Right ventricle myocardium inferior (tissue), 1 donor: ENCODE data around the gene UCP2. TPM values are rescaled to one million over a fixed set of nuclear protein-coding genes. Genes with fewer than 3 reads are reported as not detected.
A peak's percentile ranks its signal among the peaks of the same experiment; 100 is the strongest.

Experiments used
- ATAC-seq: fragments of 200-7000 bp; cut with Tn5 transposase; one replicate; pipeline ENCODE4 v1.9.1; 2020; ENCODE audit warnings: mild to moderate bottlenecking, moderate library complexity
- DNase-seq: peaks from one replicate; pipeline ENCODE4 v3.0.0; 2021; ENCODE audit errors: missing footprints
- intact Hi-C: fragments of 100-400 bp; cut with DNase I; formaldehyde crosslinking; loops from one replicate; pipeline ENCODE4 v1.11.0; 2022
- long read RNA-seq: library from polyadenylated mRNA; unstranded; transcript quantifications from one replicate; pipeline ENCODE4 v2.0.0, GENCODE V29; 2021
- total RNA-seq: library from RNA; stranded (reverse); fragmentation: NEBNext Ultra II Directional; extraction: Animal tissue kit (Norgen Biotek cat#: 25700); gene quantifications from one replicate; pipeline ENCODE4 v1.2.1, GENCODE V29; 2021
- donor health status: DM: no; HTN: yes; CAD: no; lungs with severe emphysema.

Gene UCP2, protein sequence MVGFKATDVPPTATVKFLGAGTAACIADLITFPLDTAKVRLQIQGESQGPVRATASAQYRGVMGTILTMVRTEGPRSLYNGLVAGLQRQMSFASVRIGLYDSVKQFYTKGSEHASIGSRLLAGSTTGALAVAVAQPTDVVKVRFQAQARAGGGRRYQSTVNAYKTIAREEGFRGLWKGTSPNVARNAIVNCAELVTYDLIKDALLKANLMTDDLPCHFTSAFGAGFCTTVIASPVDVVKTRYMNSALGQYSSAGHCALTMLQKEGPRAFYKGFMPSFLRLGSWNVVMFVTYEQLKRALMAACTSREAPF
- 36.4 TPM for total RNA-seq
- long read RNA-seq, transcript UCP2-201 (8 exons, 2,113 nt): major isoform, 13 of 15 reads
- long read RNA-seq, partial matches to known transcripts: 1 of 15 reads
- long read RNA-seq, other reads (novel, unspliced or antisense): 0 of 15 reads

- intact Hi-C loops: loop anchor here (2.0 kb wide), 1 partner anchor 36 kb away; no protein-coding TSS in a partner anchor
- DNase-seq: peak; percentile 97
- ATAC-seq: peak; percentile 93
These were observed at the start of gene UCP2 for GRCh38 chr11:73982595-73982989. Gene UCP2, minus strand, starts transcription at chr11:73982843. Its CDS starts 4,465 bp downstream, at chr11:73978378.

DNA sequence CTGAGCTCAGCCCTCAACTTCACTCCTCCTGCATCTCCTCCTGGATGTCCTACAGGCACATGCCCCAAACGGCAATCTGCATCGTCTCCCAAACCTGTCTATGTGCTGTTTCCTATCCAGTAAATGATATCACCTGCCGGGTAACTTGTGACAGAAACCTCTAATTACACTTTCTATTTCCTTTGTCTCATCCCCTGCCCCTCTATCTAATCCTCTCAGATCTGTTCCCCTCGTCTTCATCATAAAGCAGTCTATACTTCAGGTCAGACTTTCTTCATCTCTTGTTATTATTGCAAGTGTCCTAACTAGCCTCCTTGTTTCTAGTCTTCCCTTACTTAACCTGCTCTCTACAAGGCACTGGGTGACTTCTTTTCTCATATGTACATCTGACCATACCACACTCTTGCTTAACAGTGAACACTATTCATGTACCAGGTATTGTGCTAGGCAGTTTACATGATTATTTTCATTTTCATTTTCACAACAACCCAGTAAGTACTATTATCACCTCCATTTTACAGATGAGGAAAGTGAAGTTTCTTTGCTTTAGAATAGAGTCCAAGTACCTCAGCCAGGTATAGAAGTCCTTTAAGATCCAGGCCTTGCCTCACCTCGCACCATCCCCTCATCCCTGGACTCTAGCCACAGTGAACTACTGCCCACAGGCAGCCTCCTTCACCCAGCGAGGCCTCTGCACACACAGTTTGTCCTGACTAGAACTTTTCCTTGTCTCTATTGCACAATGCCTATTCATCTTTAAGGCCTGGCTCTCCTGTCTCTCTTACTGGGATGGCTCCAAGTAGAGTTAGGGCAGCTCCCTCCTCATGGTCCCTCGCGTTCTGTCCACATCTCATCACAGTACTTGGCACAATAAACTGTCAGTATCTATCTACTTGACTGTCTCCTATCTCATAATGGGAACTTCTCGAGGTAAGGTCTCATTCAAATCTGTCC lies 48.4 kb upstream of the UCP2 start:
- ATAC-seq (peak; percentile 42), DNase-seq (no peak)
- intact Hi-C loops: no loop called here

DNA sequence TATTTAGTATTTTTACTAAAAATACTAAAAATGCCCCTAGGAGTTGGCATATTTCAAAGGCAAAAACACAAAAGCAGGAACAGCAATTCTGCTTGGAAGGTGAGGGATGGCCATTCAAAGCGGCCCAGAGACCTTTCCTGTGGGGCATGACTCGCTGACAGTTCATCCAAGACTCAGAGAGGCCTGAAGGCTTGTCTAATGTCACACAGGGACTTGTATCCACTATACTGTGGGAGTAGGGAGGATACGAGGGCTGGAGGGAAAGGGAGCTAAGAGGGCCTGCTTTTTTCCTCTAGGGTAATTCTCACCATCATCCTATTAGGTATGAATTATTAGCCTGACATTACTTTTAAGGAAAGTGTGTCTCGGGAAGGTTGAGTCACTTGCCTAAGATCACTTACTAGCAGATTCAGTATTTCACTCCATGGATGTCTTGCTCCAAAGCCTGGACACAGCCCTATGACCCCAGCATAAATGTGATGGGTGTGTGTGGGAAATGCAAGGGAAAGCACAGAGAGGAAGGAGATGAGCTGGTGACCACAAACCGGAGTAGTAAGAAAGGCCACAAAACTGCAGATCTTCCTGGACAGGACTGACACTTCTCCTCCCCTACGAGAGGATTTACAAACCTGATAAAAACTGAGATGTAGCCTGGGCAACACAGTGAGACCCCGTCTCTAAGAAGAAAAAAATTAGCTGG lies 43.0 kb upstream of the UCP2 start:
- intact Hi-C loops: no loop called here
- DNase-seq (no peak), ATAC-seq (no peak)

DNA sequence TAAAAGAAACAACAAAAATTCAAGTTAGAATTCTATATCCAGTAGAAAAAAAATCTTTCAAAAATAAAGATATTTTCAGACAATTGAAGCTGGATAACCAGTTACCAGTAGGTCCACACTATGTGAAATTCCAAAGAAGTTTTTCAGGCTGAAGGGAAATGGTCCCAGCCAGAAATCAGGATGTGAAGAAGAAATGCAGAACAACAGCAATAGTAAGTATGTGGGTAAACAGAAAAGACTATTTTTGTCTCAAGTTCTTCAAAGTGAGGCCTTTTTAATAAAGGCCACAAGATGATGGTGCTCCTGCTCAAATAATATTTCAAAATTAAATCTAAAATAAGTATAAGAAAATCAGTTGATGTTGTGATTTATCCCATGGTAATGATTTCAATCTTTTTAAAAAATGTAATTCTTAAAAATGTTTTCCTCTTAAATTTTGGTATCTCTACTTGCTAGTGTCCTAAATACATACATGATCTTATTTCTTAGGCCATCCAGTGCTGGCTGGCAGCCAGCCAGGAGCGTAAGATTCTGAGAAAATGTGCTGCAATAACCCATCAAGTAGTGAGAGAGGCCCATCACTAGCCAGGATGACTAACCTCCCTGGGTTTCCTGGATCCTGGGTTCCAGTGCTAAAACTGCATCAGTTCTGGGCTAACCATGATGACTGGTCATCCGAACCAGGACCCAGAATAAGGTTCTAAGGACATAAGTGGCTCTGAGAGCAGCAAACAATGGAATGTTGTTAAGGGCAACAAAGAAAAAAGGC lies 41.8 kb upstream of the UCP2 start:
- intact Hi-C loops: no loop called here
- ATAC-seq: peak; percentile 54
- DNase-seq: peak; percentile 85

- intact Hi-C loops: no loop called here
- ATAC-seq (no peak), DNase-seq (no peak)
These were observed 40.6 kb upstream of the UCP2 start for GRCh38 chr11:74023276-74023675.

DNA sequence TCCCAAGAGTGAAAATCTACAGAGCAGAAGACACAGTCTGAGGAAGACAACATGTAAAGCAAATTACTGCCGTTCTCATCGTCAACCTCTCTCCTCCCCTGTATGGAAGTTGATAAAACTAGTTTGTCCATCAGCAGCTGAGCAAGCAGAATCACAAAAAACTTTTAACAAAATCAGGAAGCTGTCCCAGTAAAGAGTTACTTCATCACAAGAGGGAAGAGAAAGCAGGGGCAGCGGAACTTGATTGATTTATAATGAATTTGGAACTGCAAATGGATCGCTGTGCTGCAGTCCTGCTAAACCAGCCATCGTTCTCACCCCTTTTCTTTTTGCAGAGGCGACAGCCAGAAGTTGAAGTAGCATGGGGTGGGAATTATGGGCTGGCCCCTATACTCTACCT lies 39.9 kb upstream of the UCP2 start:
- DNase-seq (no peak), ATAC-seq (no peak)
- intact Hi-C loops: no loop called here

- intact Hi-C loops: no loop called here
- DNase-seq (no peak), ATAC-seq (no peak)
These were observed 39.4 kb upstream of the UCP2 start for GRCh38 chr11:74021998-74022397.

DNA sequence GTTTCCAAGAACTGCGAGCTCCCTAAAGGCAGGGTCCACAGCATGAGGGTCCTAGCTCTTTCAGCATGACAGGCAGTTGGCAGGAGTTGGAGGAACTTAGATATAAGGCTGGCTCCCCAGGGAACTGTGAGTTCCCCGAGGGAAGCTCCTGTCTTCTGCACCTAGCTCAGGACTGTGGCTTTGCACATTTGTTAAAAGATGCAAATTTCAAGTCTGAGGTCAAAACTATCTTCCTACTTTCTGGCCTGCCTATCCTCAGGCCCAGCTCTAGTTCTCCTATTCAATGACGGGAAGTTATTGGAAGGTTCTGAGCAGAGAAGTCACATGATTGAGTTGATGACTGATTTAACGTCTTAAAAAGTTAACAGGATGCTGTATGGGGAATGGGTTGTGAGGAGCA lies 37.9 kb upstream of the UCP2 start:
- intact Hi-C loops: no loop called here
- ATAC-seq (no peak), DNase-seq (no peak)

GRCh38 chr11:74019860-74020259 lies 37.2 kb upstream of the UCP2 start:
- intact Hi-C loops: loop anchor here (2.0 to 5.0 kb wide), 2 partner anchors 37 to 58 kb away; partner anchors contain the start of gene UCP2
- ATAC-seq: no peak
- DNase-seq: no peak

GRCh38 chr11:74019104-74019738 lies 36.6 kb upstream of the UCP2 start:
- intact Hi-C loops: loop anchor here (2.0 to 5.0 kb wide), 2 partner anchors 36 to 57 kb away; partner anchors contain the start of gene UCP2
- peak; percentile 2 for ATAC-seq
- no peak for DNase-seq

DNA sequence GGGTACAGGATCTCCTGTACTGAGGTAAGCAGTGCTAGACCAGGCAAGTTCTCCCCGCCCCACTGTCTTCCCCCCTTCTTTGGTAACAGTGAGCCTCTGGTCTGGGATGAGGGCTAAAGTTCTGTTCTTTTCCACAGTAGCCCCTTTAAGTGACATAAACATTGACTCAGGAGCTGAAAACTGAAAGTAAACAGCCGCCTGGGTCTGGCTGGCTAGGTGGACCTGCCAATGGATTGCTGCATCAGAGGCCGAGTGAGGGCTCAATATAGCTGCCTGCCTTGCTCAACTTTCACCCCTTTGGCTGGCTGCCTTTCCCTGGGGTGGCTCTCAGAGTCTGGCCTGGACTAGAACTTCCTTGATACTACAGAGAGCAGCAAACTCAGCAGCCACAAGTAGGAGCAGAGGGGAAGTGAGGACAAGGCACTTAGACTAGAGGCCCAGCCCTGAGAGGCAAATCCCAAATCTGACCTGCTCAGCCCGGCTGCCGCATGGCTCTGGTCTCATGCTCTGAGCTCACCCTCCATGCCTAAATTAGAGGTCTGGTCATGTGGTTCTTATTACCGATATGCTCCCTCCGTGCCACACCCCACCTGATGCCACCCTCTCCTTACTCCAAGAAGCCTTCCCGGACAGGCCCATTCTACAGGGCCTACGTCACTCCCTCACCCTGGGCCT lies 35.8 kb upstream of the UCP2 start:
- DNase-seq (peak; percentile 95), ATAC-seq (peak; percentile 96)
- intact Hi-C loops: loop anchor here (2.0 to 5.0 kb wide), 2 partner anchors 36 to 56 kb away; partner anchors contain the start of gene UCP2

DNA sequence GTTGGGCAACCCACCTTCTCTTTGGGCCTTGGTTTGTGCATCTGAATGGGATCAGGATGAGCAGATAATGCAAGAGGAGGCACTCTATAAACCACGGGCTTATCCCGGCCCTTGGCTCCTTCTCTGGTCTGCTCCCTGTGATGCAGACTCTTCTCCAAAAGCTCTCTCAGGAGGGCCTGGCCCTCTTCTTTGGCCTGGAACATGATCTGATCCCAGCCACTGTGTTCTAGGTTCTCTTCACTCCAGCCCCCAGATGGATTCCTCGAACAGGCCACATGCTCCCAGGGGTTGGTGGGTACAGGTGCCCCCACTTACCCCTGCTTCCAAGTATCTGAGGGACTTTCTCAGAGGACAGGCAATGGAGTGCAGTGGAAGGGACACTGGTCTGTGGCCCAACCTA lies 35.0 kb upstream of the UCP2 start:
- ATAC-seq (no peak), DNase-seq (no peak)
- intact Hi-C loops: loop anchor here (2.0 to 5.0 kb wide), 2 partner anchors 35 to 55 kb away; partner anchors contain the start of gene UCP2

DNA sequence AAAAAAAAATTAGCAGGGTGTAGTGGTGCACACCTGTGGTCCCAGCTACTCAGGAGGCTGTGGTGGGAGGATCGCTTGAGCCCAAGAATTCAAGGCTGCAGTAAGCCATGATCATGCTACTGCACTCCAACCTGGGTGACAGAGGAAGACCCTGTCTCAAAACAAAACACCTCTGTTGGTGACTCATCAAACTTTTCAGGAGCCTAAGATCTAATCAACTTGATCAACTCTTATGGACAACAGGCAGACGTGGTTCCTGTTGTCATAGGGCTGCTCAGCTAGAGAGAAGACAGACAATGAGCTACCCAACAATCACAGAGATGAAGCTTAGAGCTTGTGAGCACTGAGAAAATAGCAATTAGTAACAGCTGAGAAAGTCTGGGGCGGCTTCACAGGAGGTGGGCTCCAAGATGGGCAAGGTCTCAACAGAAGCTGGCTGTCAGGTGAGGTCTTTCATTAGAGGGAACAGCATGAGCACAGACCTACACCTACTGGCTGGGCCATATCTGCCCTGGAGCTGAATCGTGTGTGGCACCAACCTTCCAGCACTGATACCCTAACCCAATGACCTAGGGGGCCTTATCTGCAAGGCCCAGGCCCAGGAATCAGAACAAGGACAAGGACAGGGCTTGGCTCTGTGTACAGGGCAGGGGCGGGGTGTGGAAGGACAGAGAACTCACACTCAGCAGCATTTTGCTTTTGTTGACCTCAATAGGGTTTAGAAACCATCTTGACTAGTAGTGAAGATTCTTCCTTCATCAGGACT lies 33.5 kb upstream of the UCP2 start:
- intact Hi-C loops: loop anchor here (5.0 kb wide), 1 partner anchor 54 kb away; no protein-coding TSS in a partner anchor
- no peak for ATAC-seq

GRCh38 chr11:74014880-74015279 lies 32.2 kb upstream of the UCP2 start:
- intact Hi-C loops: loop anchor here (5.0 kb wide), 1 partner anchor 53 kb away; no protein-coding TSS in a partner anchor
- no peak for DNase-seq
- ATAC-seq: no peak

More for the DNA sequence above, 33.5 kb upstream of the UCP2 start:
- no peak for DNase-seq

GRCh38 chr11:74013141-74013540 lies 30.5 kb upstream of the UCP2 start:
- intact Hi-C loops: no loop called here
- DNase-seq (no peak), ATAC-seq (no peak)
